Measurements from ENCODE around the gene XRN2.

XRN2 gene

DNA sequence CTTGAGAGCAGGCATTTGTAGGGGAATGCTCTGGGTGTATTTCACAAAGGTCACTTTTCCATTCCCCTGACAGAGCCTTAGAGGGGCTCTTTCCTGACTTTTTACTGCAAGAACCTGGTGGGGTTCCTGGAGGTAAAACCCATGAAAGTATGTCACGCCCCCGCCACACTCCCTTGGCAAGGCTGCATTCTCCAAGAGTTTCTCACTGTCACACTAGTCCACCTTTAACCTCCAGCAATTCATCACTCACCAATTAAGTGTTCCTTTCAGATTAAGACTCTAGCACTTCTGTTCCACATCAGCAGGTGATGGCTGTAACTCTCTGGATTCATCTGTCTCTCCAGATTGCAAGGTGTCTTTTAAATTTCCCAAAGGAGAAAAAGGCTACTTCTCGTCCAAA, 126.9 kb downstream of the XRN2 start:
- DNase-seq (ENCODE audit: low spot score) = no peak

DNA sequence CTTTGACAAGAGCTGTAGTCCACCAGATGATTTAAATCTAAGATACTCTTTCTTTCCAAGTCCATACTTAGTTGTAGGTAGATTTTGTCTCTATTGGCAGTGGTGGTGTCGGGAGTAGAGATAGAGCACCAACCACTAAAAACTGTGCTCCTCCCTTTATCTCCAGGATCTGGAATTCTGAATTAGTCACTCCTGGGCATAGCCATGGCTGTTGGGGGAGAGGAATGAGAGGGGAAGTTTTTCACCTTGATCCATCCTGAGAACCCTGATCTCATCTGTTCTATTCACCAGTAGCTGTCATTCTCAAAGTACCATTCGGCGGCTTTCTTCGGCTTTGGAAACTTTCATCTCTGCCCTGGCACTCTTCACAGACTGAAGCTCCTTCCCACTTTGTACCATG, 129.8 kb downstream of the XRN2 start:
- no peak for DNase-seq (ENCODE audit: low spot score)

DNA sequence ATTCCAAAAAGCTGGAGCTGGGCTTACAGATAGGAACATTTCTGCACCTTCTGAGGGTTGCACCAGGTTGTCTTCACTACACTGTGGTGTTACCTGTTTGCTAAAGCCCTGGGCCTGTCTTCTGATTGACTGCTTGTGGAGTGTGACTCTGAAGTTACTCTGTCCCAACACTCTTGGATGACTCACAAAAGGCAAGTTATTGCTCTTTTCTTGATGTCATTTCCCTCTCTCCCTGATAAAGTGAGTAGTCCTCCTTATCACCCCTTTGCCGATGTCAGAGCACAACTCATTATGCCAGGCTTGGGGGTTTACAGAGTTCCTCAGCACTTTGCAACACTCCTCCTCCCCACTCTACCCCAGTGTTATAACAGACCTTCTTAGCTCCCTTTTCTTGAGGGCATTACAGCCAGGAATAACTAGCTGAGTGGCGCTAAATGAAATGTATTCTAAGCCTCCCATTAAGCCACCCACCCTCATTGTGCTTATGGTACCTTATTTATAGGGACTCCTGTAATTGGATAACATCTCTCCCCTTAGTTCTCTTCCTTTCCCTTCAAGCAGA, 130.3 kb downstream of the XRN2 start:
- DNase-seq (ENCODE audit: low spot score) = no peak

DNA sequence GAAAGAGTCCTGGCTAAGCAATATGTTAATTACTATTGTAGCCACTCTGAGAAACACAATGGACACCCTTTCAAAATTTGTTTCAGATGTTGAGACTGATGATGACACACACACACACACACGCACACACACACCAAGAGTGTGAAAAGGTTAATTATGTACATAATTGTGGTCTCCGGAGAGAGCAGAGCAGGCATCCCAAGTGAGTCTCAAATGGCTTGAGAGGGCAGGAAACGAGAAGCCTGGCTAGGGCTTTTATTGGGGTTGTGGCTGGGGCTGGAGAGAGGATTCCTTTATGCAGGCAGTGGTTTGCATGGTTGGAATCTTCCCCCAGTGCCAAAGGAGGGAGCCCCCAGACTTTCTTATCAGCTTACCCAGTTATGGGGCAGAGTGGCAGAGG, 132.4 kb downstream of the XRN2 start:
- no peak for DNase-seq (ENCODE audit: low spot score)

DNA sequence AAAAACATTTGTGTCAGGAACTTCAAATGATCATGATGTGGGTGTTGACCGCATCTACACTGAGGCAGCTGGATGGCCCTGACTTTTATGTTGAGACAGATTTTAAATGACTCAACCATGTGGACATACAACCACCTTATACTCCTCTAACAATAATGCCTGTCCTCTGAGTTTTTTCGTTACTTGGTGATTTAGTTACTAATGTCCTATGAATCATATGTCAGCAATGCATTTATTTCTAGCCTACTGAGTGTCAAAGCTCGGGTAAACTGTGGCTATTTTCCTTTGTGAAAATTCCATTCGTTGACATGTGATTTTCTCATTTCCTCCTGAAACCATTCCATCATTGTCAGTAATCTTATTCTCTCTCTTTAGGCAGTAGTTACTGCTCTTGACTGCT, 133.1 kb downstream of the XRN2 start:
- no peak for DNase-seq (ENCODE audit: low spot score)

DNA sequence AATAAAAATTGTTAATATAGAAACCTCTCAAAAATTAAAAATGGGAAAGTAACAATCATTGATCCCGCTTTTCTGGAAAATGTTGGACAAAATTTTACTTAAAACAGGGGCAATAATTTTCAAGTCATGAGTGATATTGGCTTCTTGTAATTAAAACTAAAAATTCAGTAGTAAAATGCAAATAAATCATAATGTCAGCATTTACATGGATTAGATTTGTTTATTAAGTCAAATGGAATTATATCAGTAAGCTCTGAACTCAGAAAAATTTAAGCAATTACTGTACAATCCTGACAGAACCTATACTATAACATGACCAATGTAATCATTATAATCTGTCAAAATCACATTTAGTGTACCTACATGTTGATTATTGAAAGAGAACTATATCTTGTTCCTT, 134.1 kb downstream of the XRN2 start:
- no peak for DNase-seq (ENCODE audit: low spot score)

DNA sequence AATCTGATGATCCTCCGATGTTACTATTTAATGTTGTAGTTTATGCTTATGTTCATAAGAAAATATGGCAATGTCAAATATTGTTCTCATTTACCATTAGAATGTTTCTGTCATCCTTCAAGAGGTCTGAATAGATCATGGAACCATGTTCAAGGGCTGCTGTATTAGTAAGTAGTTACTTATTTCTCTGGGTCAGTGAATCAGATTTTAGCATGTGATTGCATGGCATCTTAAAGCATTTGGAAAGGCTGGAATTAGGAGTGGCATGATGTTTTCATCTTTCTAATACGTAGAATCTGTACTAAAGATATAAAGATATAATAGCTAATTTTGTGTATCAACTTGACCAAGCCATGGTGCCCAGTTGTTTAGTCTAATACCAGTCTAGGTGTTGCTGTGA, 134.7 kb downstream of the XRN2 start:
- no peak for DNase-seq (ENCODE audit: low spot score)
